AG04450 (cell line): ENCODE data around the gene INPP1. TPM values are rescaled to one million over a fixed set of nuclear protein-coding genes. Genes with fewer than 3 reads are reported as not detected.
A peak's percentile ranks its signal among the peaks of the same experiment; 100 is the strongest.

Experiments used
- CTCF ChIA-PET: fragments of 300-600, 350-600 bp; formaldehyde crosslinking; extraction: SDS; loops from one replicate; lab custom pipeline; 2022; ENCODE audit warnings: antibody characterized with exemption, inconsistent platforms; lab: Charles Lee
- POLR2A ChIA-PET: fragments of 350-600 bp; formaldehyde crosslinking; extraction: SDS; loops from one replicate; lab custom pipeline; 2021; ENCODE audit warnings: antibody characterized with exemption, inconsistent platforms; lab: Yijun Ruan, JAX
- DNase-seq: peaks from one replicate; pipeline ENCODE4 v3.0.0-alpha.2; 2011; ENCODE audit warnings: low read depth, low spot score
- H3K27ac ChIP-seq: one replicate; pipeline ENCODE4 v1.5.1; 2012; ENCODE audit warnings: low read depth, low read length, control low read depth
- H3K27me3 ChIP-seq: one replicate; pipeline ENCODE4 v1.6.0; 2012; ENCODE audit warnings: low read length; ENCODE audit not compliant: control insufficient read depth, insufficient read depth
- H3K4me3 ChIP-seq: 2 replicates; pipeline ENCODE4 v1.5.1; 2011; ENCODE audit warnings: mild to moderate bottlenecking, low read depth, low read length, control low read depth
- H3K9me3 ChIP-seq: 2 replicates; pipeline ENCODE4 v1.5.1; 2012; ENCODE audit warnings: low read length; ENCODE audit not compliant: control insufficient read depth, insufficient read depth
- polyA plus RNA-seq: library from polyadenylated mRNA; depleted of rRNA; stranded (reverse); fragments of >200 nt; gene quantifications from 2 replicates; pipeline ENCODE4 v1.2.3, GENCODE V29; 2011
- TF ChIP-seq, protein P1 (sequence below): IDR thresholded peaks from 2 replicates; pipeline ENCODE4 v1.5.1; 2011; ENCODE audit warnings: low read depth, low read length, control low read depth, inconsistent platforms

The INPP1 gene
- polyA plus RNA-seq, 1 experiment, result 14.5 TPM

DNA sequence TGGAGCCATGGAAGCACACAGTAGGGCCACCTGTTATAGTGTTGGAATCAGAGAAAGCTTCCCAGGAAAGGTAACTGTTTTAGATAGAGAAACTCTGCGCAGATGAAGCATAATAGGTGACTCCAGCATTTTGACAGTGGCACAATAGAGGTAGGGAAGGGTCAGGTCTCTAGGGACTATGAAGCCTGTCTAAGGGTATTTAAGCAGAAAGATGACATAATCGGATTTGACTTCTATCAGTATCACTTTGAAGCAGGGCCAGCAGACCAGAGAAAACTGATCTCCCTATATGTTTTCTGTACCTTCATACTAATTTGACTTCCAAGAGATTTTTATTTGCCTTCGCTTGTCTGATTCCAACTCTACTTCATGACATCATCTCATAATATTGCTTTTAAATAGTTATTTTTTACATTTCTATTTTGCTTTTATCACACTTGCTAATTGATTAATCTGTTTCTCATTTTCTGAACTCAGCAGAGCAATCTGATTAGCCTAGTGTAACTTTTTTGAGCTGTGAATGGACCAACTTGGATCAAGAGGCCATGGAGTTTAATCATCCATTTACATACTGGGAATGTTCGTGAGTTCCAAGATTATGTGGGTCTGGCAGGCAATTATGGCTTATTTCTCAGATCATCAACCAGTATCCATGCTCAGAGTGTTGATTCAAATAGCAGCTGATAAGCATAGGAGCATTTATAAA is 15.4 kb upstream of the INPP1 start:
- CTCF ChIA-PET, result interaction anchor here (1.0 to 1.7 kb wide), 2 partner anchors 17 to 183 kb away, joined by 5 to 7 read pairs; no protein-coding TSS in a partner anchor
- POLR2A ChIA-PET, result no interaction called here
- Histone ChIP-seq H3K27me3 (no peaks in the 10 kb centered on the region), H3K9me3 (no peaks in the 10 kb centered on the region), H3K4me3 (no peak overlapping the region), H3K27ac (no peak overlapping the region)
- DNase-seq, result no peak
- TF ChIP-seq, protein P1, sequence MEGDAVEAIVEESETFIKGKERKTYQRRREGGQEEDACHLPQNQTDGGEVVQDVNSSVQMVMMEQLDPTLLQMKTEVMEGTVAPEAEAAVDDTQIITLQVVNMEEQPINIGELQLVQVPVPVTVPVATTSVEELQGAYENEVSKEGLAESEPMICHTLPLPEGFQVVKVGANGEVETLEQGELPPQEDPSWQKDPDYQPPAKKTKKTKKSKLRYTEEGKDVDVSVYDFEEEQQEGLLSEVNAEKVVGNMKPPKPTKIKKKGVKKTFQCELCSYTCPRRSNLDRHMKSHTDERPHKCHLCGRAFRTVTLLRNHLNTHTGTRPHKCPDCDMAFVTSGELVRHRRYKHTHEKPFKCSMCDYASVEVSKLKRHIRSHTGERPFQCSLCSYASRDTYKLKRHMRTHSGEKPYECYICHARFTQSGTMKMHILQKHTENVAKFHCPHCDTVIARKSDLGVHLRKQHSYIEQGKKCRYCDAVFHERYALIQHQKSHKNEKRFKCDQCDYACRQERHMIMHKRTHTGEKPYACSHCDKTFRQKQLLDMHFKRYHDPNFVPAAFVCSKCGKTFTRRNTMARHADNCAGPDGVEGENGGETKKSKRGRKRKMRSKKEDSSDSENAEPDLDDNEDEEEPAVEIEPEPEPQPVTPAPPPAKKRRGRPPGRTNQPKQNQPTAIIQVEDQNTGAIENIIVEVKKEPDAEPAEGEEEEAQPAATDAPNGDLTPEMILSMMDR, result no peak

DNA sequence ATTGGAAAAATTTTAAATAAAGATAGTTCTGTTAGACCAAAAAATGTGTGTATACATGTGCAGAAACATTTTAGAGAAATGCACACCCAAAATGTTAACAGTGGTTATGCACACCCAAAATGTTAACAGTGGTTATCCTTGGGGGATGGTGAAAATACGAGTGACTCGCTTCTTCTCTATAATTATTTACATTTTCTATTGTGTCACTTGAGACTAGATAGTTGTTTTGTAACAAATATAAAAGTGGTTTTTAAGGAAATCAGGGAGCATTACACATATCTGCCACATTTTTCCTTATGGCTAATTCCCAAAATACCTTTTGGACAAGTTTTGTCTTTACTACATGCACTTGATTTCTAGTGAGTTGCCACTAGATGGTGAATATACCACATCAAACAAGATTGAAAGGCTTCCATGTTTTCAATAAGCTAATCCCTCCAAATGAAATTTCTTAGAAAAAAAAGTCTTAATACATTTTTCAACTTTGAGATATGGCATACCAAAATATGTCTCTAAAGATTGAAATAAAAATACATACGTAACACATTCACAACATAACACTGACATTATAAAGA is 14.7 kb upstream of the INPP1 start:
- ChIA-PET POLR2A (no interaction called here), CTCF (interaction anchor here (1.0 to 1.7 kb wide), 2 partner anchors 16 to 182 kb away, joined by 5 to 7 read pairs; no protein-coding TSS in a partner anchor)
- Histone ChIP-seq H3K27me3 (no peaks in the 10 kb centered on the region), H3K4me3 (no peak overlapping the region), H3K9me3 (no peaks in the 10 kb centered on the region), H3K27ac (no peak overlapping the region)
- DNase-seq, result no peak
- TF ChIP-seq, protein P1, result peak; percentile 34; the same call in 1 of the 2 replicates

DNA sequence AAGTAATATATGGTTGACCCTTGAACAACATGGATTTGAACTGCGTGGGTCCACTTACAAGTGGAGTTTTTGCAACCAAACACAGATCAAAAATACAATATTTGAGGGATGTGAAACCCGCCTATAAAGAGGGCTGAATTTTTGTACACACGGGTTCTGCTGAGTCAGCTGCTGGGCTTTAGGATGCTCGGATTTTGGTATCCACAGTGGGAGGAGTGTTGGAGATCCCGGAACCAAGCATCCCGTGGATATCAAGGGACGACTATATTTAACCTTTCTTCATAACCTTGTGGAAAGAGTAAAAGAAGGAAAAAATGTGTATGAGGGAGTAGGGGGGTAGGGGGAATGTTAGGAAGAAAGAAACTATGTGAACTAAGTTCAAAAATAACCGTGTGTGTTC is 10.0 kb upstream of the INPP1 start:
- Histone ChIP-seq H3K27me3 (no peaks in the 10 kb centered on the region), H3K27ac (no peak overlapping the region), H3K4me3 (no peak overlapping the region), H3K9me3 (no peaks in the 10 kb centered on the region)
- no peak for DNase-seq
- POLR2A ChIA-PET, result no interaction called here
- TF ChIP-seq, protein P1, result no peak
- CTCF ChIA-PET, result interaction anchor here (0.6 to 1.0 kb wide), 2 partner anchors 13 to 178 kb away, joined by 3 to 4 read pairs; no protein-coding TSS in a partner anchor

DNA sequence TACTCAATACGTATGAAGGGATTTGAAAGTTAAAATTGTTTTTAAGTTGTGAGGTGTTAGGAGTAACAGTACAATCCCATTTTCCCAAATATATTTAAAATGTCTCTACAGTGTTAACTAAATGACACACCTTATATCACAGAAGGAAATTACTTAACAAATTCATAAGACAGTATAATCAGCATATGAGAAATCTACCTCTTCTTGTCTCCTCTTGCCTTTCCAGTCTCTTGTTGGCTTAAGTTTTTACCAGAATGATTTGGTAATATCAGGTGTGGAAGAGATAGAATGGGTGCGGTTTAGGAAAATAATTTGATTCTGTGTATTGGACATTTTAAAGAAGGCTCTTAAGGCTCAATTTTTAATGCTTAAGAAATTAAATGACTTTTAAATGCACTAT is 9.5 kb upstream of the INPP1 start:
- ChIA-PET POLR2A (no interaction called here), CTCF (no interaction called here)
- Histone ChIP-seq H3K27me3 (no peaks in the 10 kb centered on the region), H3K9me3 (no peaks in the 10 kb centered on the region), H3K27ac (no peak overlapping the region), H3K4me3 (no peak overlapping the region)
- TF ChIP-seq, protein P1, result no peak
- DNase-seq, result no peak
